ENCODE results near the gene CEP57L1. TPM values are rescaled to one million over a fixed set of nuclear protein-coding genes. Genes with fewer than 3 reads are reported as not detected.

Gene CEP57L1
- total RNA-seq, 1 experiment from 2014 or later, result 20.7 TPM

- TF ChIP-seq CTCF (IDR thresholded peaks at IDR 0.05 in 2 of 3, conservative IDR thresholded peaks at IDR 0.05 in 1 of 3; ENCODE audit: borderline replicate concordance in 1 of 3, insufficient read depth in 1 of 3, low read depth in 2 of 3, low read length in 2 of 3), result no peak
- TF ChIP-seq SP1 (IDR thresholded peaks at IDR 0.05; ENCODE audit: low read depth), result no peak
- TF ChIP-seq EZH2 (IDR thresholded peaks at IDR 0.05), result no peak
- TF ChIP-seq JUND (IDR thresholded peaks at IDR 0.05), result no peak
- TF ChIP-seq RAD21 (IDR thresholded peaks at IDR 0.05; ENCODE audit: low read depth), result no peak
- no peak for TF ChIP-seq ZNF274 (IDR thresholded peaks at IDR 0.05; ENCODE audit: low read depth, low read length)
- TF ChIP-seq CEBPB (IDR thresholded peaks at IDR 0.05; ENCODE audit: low read depth), result no peak
- no peak for TF ChIP-seq SRF (IDR thresholded peaks at IDR 0.05; ENCODE audit: low read depth)
- TF ChIP-seq ZBTB33 (IDR thresholded peaks at IDR 0.05; ENCODE audit: extremely low read depth, insufficient replicate concordance, low read length), result no peak
- no peak for TF ChIP-seq TCF7L2 (IDR thresholded peaks at IDR 0.05; ENCODE audit: borderline replicate concordance, extremely low read depth, insufficient read depth, insufficient read length)
- no peak for TF ChIP-seq SIN3A (IDR thresholded peaks at IDR 0.05; ENCODE audit: low read depth)
- TF ChIP-seq FOSL1 (IDR thresholded peaks at IDR 0.05; ENCODE audit: low read depth), result no peak
- no peak for TF ChIP-seq ZFX (IDR thresholded peaks at IDR 0.05)
- TF ChIP-seq REST (IDR thresholded peaks at IDR 0.05; ENCODE audit: low read depth), result no peak
- no peak for TF ChIP-seq POLR2AphosphoS5 (IDR thresholded peaks at IDR 0.05; ENCODE audit: low read depth, low read length)
- no peak for TF ChIP-seq CBX3 (IDR thresholded peaks at IDR 0.05; ENCODE audit: low read depth)
- ChIA-PET POLR2A (no interaction called here), CTCF (no interaction called here), RAD21 (ENCODE audit: low non-redundant PET in 1 of 2, low total read pairs in 2 of 2, uncharacterized antibody in 2 of 2, unreplicated experiment in 2 of 2) (no interaction called here)
- DNase-seq (ENCODE audit: low read depth, low spot score), result no peak
- BruUV-seq (replicated peaks), result no TSS peak
- no peaks in the 10 kb centered on the region for H3K36me3 ChIP-seq (ENCODE audit: control insufficient read depth in 1 of 2, insufficient read depth in 2 of 2, low read length in 2 of 2)
- intact Hi-C loops (cut with micrococcal nuclease), result no loop called here
- H3K27me3 ChIP-seq (ENCODE audit: insufficient read depth, low read length), result no peaks in the 10 kb centered on the region
- H3K9me2 ChIP-seq (ENCODE audit: insufficient read depth), result no peaks in the 10 kb centered on the region
- no peak overlapping the region for H3K4me2 ChIP-seq (ENCODE audit: low read length)
- peaks cover 0 to 12% of the 10 kb centered on the region in 2 experiments; a peak in 2 of 4 replicates for H3K4me1 ChIP-seq (ENCODE audit: control insufficient read depth in 1 of 2, insufficient read depth in 2 of 2, low read length in 2 of 2)
- H4K20me1 ChIP-seq (ENCODE audit: insufficient read depth), result no peaks in the 10 kb centered on the region
- no peaks in the 10 kb centered on the region for H3K79me2 ChIP-seq (ENCODE audit: insufficient read depth, low read length)
- H3K9ac ChIP-seq (ENCODE audit: low read length), result no peak overlapping the region
- no peaks in the 10 kb centered on the region for H3K9me3 ChIP-seq (ENCODE audit: control insufficient read depth in 1 of 2, insufficient read depth in 1 of 2, low read depth in 1 of 2, low read length in 2 of 2)
- H3K4me3 ChIP-seq (replicated peaks in 1 of 2; ENCODE audit: low read depth in 1 of 2, low read length in 2 of 2), result no peak overlapping the region
- ATAC-seq, result no peak
- no peak overlapping the region for H2AFZ ChIP-seq (ENCODE audit: low read depth, low read length, poor library complexity, severe bottlenecking)
- H3K27ac ChIP-seq (ENCODE audit: low read depth, low read length), result no peak overlapping the region
These were observed 43.2 kb upstream of the CEP57L1 start for GRCh38 chr6:109052018-109052651.

Data from HCT116 (cell line).